Testis (tissue), 3 donors: ENCODE measurements around the gene ADPRM. TPM values are rescaled to one million over a fixed set of nuclear protein-coding genes. Genes with fewer than 3 reads are reported as not detected.

Experiments
- DNase-seq: peaks from one replicate; pipeline ENCODE4 v3.0.0-alpha.2; 2019
- H3K27ac ChIP-seq, 2 donors: fragments of 200-600 bp; sonication (generic); one replicate each; pipeline ENCODE4 v1.5.1; 2019
- H3K27me3 ChIP-seq: fragments of 200-600 bp; sonication (generic); one replicate; pipeline ENCODE4 v1.5.1; 2019
- H3K36me3 ChIP-seq: fragments of 200-600 bp; sonication (generic); one replicate; pipeline ENCODE4 v1.5.1; 2017; ENCODE audit warnings: low read depth; ENCODE audit errors: missing control alignments
- H3K4me1 ChIP-seq: fragments of 200-600 bp; sonication (generic); one replicate; pipeline ENCODE4 v1.5.1; 2019
- H3K4me3 ChIP-seq, 2 donors: fragments of 200-600 bp; sonication (generic); one replicate each; pipeline ENCODE4 v1.5.1; 2017 to 2019
- H3K9me3 ChIP-seq: fragments of 200-600 bp; sonication (generic); one replicate; pipeline ENCODE4 v1.5.1; 2017
- POLR2A ChIP-seq: fragments of 450-650 bp; IDR thresholded peaks from one replicate; pipeline ENCODE4 v1.6.1; 2017; ENCODE audit warnings: antibody characterized with exemption, mild to moderate bottlenecking, moderate library complexity
- WGBS, 2 donors: methylation state at CpG; one replicate each; pipeline ENCODE4 v1.1.5; 2018; 5-methylcytosine and 5-hydroxymethylcytosine counted together
- intact Hi-C: fragments of 100-400 bp; cut with DNase I; formaldehyde crosslinking; loops from one replicate; pipeline ENCODE4 v1.15.1; 2023; ENCODE audit warnings: low total_unique reads
- polyA plus RNA-seq: library from polyadenylated mRNA; stranded (reverse); fragments of 350-450 nt; fragmentation: Illumina TruSeq; extraction: RNeasy Lipid Tissue Mini Kit (QIAGEN cat#74804); gene quantifications from one replicate; pipeline ENCODE4 v1.2.3, GENCODE V29; 2014; ENCODE audit warnings: low read depth, low replicate concordance; ENCODE audit not compliant: insufficient read depth
- total RNA-seq, 2 donors: library from RNA; depleted of rRNA; stranded (reverse); fragments of >200 nt; gene quantifications; one replicate each; pipeline ENCODE4 v1.2.3, GENCODE V29; 2016
- TF ChIP-seq, protein P1 (sequence below), 3 experiments: fragments of 450-650 bp in 2 of 3; fragments of 200-600 bp in 1 of 3; sonication (generic) in 1 of 3; IDR thresholded peaks; one replicate each; pipeline ENCODE4 v1.5.1; 2016 to 2019; ENCODE audit warnings: antibody characterized with exemption in 3 of 3, mild to moderate bottlenecking in 2 of 3, moderate library complexity in 1 of 3

The ADPRM gene
- total and polyA plus RNA-seq, 3 donors from 2014 or later, result 8.0 to 13.8 (median 9.0) TPM

DNA sequence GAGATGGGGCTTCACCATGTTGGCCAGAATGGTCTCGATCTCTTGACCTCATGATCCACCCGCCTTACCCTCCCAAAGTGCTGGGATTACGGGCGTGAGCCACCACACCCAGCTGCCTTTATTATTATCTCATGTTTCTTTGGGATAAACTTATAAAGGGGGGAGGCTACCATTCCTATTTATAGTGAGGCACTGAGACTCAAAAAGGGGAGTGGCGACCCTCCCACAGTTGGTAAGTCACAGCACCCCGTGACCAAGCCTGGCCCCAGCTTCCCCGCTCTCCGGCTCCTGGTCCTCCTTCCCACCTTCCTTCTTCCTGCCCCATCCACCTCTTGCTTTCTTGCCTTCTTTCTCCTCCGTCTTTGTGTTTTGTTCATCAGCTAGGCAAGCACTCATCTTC, 45.5 kb upstream of the ADPRM start:
- Histone ChIP-seq H3K27me3 (no peaks in the 10 kb centered on the region), H3K36me3 (no peaks in the 10 kb centered on the region), H3K4me1 (no peaks in the 10 kb centered on the region), H3K9me3 (no peaks in the 10 kb centered on the region), H3K4me3 (no peak overlapping the region), H3K27ac (no peak overlapping the region)
- 74 to 86% methylated on average over 9 of the region's 9 CpGs for WGBS, 2 donors
- intact Hi-C loops, result no loop called here
- TF ChIP-seq, protein P1, sequence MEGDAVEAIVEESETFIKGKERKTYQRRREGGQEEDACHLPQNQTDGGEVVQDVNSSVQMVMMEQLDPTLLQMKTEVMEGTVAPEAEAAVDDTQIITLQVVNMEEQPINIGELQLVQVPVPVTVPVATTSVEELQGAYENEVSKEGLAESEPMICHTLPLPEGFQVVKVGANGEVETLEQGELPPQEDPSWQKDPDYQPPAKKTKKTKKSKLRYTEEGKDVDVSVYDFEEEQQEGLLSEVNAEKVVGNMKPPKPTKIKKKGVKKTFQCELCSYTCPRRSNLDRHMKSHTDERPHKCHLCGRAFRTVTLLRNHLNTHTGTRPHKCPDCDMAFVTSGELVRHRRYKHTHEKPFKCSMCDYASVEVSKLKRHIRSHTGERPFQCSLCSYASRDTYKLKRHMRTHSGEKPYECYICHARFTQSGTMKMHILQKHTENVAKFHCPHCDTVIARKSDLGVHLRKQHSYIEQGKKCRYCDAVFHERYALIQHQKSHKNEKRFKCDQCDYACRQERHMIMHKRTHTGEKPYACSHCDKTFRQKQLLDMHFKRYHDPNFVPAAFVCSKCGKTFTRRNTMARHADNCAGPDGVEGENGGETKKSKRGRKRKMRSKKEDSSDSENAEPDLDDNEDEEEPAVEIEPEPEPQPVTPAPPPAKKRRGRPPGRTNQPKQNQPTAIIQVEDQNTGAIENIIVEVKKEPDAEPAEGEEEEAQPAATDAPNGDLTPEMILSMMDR (IDR thresholded peaks at IDR 0.05), result no peak
- no peak for TF ChIP-seq POLR2A
- no peak for DNase-seq

DNA sequence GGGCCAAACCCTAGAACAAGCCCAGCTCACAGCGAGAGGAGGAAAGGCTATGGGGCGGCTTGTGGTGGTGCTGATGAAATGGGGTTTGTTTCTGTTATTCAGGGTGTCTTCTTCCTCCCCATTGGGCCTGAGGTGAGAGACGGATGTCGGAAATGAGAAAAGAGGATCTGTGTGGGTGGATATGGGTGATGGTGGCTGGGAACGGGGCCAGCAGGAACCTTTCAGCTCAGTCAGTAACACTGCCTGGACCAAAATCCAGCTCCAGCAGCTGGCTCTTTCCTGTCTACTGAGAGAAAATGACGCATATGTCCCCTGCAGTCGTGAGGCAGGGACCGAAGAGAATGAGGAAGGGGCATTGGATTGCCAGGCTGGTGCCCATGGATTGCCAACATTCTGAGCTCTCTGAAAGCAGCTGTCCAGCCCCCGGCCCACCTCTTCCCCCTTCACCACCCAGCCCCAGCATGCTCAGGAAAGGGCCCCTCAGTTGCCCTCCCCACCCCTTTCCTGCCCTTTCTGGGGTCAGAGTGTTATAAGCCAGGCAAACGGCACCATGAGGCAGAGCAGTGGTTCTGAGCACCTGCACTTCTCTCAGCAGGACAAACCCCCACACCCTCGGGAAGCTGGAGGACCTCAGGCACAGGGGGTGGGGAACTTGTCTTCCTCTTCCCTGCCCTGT, 44.3 kb upstream of the ADPRM start:
- intact Hi-C loops, result no loop called here
- Histone ChIP-seq H3K27ac (no peak overlapping the region), H3K36me3 (no peaks in the 10 kb centered on the region), H3K4me1 (no peaks in the 10 kb centered on the region), H3K9me3 (no peaks in the 10 kb centered on the region), H3K27me3 (no peaks in the 10 kb centered on the region), H3K4me3 (no peak overlapping the region)
- WGBS, 2 donors, result 82 to 83% methylated on average over 11 of the region's 11 CpGs
- DNase-seq, result no peak
- TF ChIP-seq POLR2A, result no peak
- TF ChIP-seq, protein P1 (IDR thresholded peaks at IDR 0.05), result no peak

GRCh38 chr17:10653987-10654386, 43.4 kb upstream of the ADPRM start:
- Histone ChIP-seq H3K9me3 (no peaks in the 10 kb centered on the region), H3K27ac (no peak overlapping the region), H3K4me1 (no peaks in the 10 kb centered on the region), H3K4me3 (no peak overlapping the region), H3K27me3 (no peaks in the 10 kb centered on the region), H3K36me3 (no peaks in the 10 kb centered on the region)
- TF ChIP-seq, protein P1 (IDR thresholded peaks at IDR 0.05), result no peak
- no peak for TF ChIP-seq POLR2A
- intact Hi-C loops, result no loop called here
- 88 to 90% methylated on average over 5 of the region's 5 CpGs for WGBS, 2 donors
- no peak for DNase-seq

- TF ChIP-seq, protein P1 (IDR thresholded peaks at IDR 0.05), result no peak
- TF ChIP-seq POLR2A, result no peak
- WGBS, 2 donors, result 84 to 85% methylated on average over 10 to 15 of the region's 15 CpGs
- no peak within 1 kb of the TSS for H3K27ac ChIP-seq
- H3K4me1 ChIP-seq, result no peaks in the 10 kb centered on the region
- intact Hi-C loops, result no loop called here
- no peaks in the 10 kb centered on the region for H3K36me3 ChIP-seq
- H3K27me3 ChIP-seq, result no peaks in the 10 kb centered on the region
- no peaks in the 10 kb centered on the region for H3K9me3 ChIP-seq
- H3K4me3 ChIP-seq, result no peak within 1 kb of the TSS
- DNase-seq, result no peak
Observed at GRCh38 chr17:10657148-10657547, 40.2 kb upstream of the ADPRM start, which contains the start of gene MYH3. Gene MYH3 (minus strand): TSS chr17:10657309. CDS start chr17:10655064, 2,245 bp downstream.

DNA sequence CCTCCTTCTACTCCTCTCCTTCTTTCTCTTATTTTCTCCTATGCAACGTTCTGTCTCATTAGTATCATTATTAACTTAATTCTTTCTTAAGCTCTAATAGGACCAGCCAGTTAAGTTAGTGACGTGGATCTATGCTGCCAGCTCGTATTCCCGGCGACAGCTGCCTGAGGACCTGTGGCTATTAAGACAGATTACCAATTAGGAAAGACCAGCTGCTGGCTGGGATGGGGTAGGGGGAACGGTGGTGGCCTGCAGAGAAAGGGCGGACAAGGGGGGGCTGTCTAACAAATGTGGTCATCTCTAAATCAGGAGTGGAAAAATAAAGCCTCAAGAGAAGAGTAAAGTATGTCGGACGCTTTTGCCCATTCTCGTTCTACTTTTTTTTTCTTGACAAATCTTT, 39.5 kb upstream of the ADPRM start:
- Histone ChIP-seq H3K27me3 (no peaks in the 10 kb centered on the region), H3K36me3 (no peaks in the 10 kb centered on the region), H3K27ac (no peak overlapping the region), H3K9me3 (no peaks in the 10 kb centered on the region), H3K4me3 (no peak overlapping the region), H3K4me1 (no peaks in the 10 kb centered on the region)
- no peak for DNase-seq
- 75 to 78% methylated on average over 10 of the region's 10 CpGs for WGBS, 2 donors
- TF ChIP-seq, protein P1 (IDR thresholded peaks at IDR 0.05), result no peak
- no peak for TF ChIP-seq POLR2A
- intact Hi-C loops, result no loop called here
